Measurements from ENCODE around the gene ROR1.

ROR1 gene

GRCh38 chr1:64172458-64172983 lies 398.7 kb downstream of the ROR1 start:
- Histone ChIP-seq H3K27me3 (ENCODE audit: control insufficient read depth, insufficient read depth, low read length) (no peaks in the 10 kb centered on the region), H3K27ac (ENCODE audit: low read length) (no peak overlapping the region), H3K36me3 (ENCODE audit: control insufficient read depth, low read depth, low read length) (peaks cover 22% of the 10 kb centered on the region), H3K4me1 (ENCODE audit: control insufficient read depth, low read depth, low read length) (peaks cover 4% of the 10 kb centered on the region), H3K9me3 (ENCODE audit: control insufficient read depth, low read depth, low read length) (peaks cover 6% of the 10 kb centered on the region), H3K4me3 (ENCODE audit: low read length) (no peak overlapping the region), H3K9ac (ENCODE audit: low read length) (peak overlapping the region; percentile 9)

GRCh38 chr1:64173336-64173940 lies 399.6 kb downstream of the ROR1 start:
- Histone ChIP-seq H3K9me3 (ENCODE audit: control insufficient read depth, low read depth, low read length) (peaks cover 6% of the 10 kb centered on the region), H3K36me3 (ENCODE audit: control insufficient read depth, low read depth, low read length) (peaks cover 22% of the 10 kb centered on the region), H3K9ac (ENCODE audit: low read length) (no peak overlapping the region), H3K4me3 (ENCODE audit: low read length) (no peak overlapping the region), H3K4me1 (ENCODE audit: control insufficient read depth, low read depth, low read length) (peaks cover 4% of the 10 kb centered on the region), H3K27me3 (ENCODE audit: control insufficient read depth, insufficient read depth, low read length) (no peaks in the 10 kb centered on the region), H3K27ac (ENCODE audit: low read length) (no peak overlapping the region)

DNA sequence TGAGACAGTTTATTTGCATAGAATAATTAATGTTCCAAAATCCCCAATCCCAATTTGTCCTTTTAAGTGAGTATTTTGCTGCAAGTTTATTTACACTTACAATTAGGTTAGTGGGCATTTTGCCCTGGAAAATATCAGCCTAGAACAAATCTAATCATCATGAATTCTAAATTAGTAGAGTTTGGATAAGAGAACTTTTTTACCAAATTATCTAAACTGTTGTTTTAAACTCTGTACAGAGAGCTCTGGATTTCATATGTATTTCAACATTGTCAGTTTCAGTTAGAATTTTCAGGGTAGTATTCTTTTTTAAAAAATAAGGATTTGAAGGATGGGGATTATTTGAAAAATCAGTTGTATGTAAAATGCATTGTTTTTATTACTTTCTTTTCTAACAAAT lies 401.8 kb downstream of the ROR1 start:
- Histone ChIP-seq H3K9ac (ENCODE audit: low read length) (no peak overlapping the region), H3K4me3 (ENCODE audit: low read length) (no peak overlapping the region), H3K9me3 (ENCODE audit: control insufficient read depth, low read depth, low read length) (no peaks in the 10 kb centered on the region), H3K36me3 (ENCODE audit: control insufficient read depth, low read depth, low read length) (peaks cover 27% of the 10 kb centered on the region), H3K27ac (ENCODE audit: low read length) (no peak overlapping the region), H3K27me3 (ENCODE audit: control insufficient read depth, insufficient read depth, low read length) (no peaks in the 10 kb centered on the region), H3K4me1 (ENCODE audit: control insufficient read depth, low read depth, low read length) (peaks cover 4% of the 10 kb centered on the region)

GRCh38 chr1:64176659-64177058 lies 402.8 kb downstream of the ROR1 start:
- H3K4me3 ChIP-seq (ENCODE audit: low read length), result no peak overlapping the region
- H3K27me3 ChIP-seq (ENCODE audit: control insufficient read depth, insufficient read depth, low read length), result no peaks in the 10 kb centered on the region
- peaks cover 27% of the 10 kb centered on the region for H3K36me3 ChIP-seq (ENCODE audit: control insufficient read depth, low read depth, low read length)
- no peak overlapping the region for H3K27ac ChIP-seq (ENCODE audit: low read length)
- peaks cover under 1% of the 10 kb centered on the region for H3K4me1 ChIP-seq (ENCODE audit: control insufficient read depth, low read depth, low read length)
- no peak overlapping the region for H3K9ac ChIP-seq (ENCODE audit: low read length)
- no peaks in the 10 kb centered on the region for H3K9me3 ChIP-seq (ENCODE audit: control insufficient read depth, low read depth, low read length)

- H3K4me1 ChIP-seq (ENCODE audit: control insufficient read depth, low read depth, low read length), result peaks cover 3% of the 10 kb centered on the region
- peaks cover 27% of the 10 kb centered on the region for H3K36me3 ChIP-seq (ENCODE audit: control insufficient read depth, low read depth, low read length)
- H3K9me3 ChIP-seq (ENCODE audit: control insufficient read depth, low read depth, low read length), result no peaks in the 10 kb centered on the region
- H3K9ac ChIP-seq (ENCODE audit: low read length), result no peak overlapping the region
- no peak overlapping the region for H3K4me3 ChIP-seq (ENCODE audit: low read length)
- H3K27me3 ChIP-seq (ENCODE audit: control insufficient read depth, insufficient read depth, low read length), result no peaks in the 10 kb centered on the region
- H3K27ac ChIP-seq (ENCODE audit: low read length), result no peak overlapping the region
Observed at GRCh38 chr1:64179588-64179987, 405.8 kb downstream of the ROR1 start.

DNA sequence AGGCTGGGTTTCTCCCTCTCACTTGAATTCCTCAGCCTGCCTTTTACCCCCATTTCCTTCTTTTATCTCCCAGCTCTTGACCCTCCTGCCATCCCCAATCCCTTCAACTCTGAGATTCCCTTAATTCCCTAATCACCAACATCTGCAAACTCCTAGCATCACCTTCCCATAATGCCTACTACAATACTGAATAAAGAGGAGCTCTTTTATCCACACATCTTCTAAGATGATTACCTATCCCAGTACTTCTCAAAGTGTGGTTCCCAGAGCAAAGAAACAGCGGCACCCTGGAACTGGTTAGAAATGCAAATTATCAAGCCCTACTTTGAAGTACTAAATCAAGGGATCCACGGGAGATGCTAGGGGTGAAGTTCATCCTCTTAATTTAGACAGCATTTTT lies 408.4 kb downstream of the ROR1 start:
- Histone ChIP-seq H3K9me3 (ENCODE audit: control insufficient read depth, low read depth, low read length) (no peaks in the 10 kb centered on the region), H3K9ac (ENCODE audit: low read length) (no peak overlapping the region), H3K27me3 (ENCODE audit: control insufficient read depth, insufficient read depth, low read length) (no peaks in the 10 kb centered on the region), H3K36me3 (ENCODE audit: control insufficient read depth, low read depth, low read length) (peaks cover 22% of the 10 kb centered on the region), H3K4me3 (ENCODE audit: low read length) (no peak overlapping the region), H3K4me1 (ENCODE audit: control insufficient read depth, low read depth, low read length) (peaks cover 3% of the 10 kb centered on the region), H3K27ac (ENCODE audit: low read length) (no peak overlapping the region)

DNA sequence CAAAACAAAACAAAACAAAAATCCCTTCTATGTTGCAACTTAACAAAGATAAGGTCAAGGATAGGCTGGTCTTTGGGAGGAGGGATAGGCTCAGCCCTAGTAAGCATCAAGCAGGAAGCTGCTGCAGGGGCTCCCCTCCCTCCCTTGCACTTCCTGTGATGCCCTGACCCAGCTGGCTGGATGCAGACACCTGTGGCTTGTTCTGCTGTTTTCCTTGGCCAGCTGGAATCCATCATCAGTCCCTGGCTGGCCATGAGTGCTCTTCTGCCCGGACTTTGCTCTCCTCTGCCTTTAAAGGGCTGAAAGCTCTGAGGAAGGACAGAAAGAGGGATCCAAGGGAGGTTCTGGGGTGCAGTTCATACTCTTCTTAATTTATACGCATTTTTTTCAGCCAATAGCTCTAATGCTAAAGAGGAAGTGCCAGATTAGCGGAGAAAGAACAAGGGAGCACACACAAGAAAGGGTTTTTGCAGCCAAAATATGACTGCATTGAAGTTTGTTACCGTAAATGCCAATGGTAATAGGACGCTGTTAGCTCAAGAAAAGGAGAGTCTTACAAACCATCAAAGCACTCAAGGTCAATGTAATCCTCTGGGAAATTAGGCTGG lies 409.7 kb downstream of the ROR1 start:
- Histone ChIP-seq H3K4me1 (ENCODE audit: control insufficient read depth, low read depth, low read length) (peaks cover 3% of the 10 kb centered on the region), H3K36me3 (ENCODE audit: control insufficient read depth, low read depth, low read length) (peaks cover 9% of the 10 kb centered on the region), H3K4me3 (ENCODE audit: low read length) (no peak overlapping the region), H3K9me3 (ENCODE audit: control insufficient read depth, low read depth, low read length) (no peaks in the 10 kb centered on the region), H3K27me3 (ENCODE audit: control insufficient read depth, insufficient read depth, low read length) (no peaks in the 10 kb centered on the region), H3K27ac (ENCODE audit: low read length) (no peak overlapping the region), H3K9ac (ENCODE audit: low read length) (no peak overlapping the region)

GRCh38 chr1:64184003-64184440 lies 410.2 kb downstream of the ROR1 start:
- no peak overlapping the region for H3K9ac ChIP-seq (ENCODE audit: low read length)
- no peaks in the 10 kb centered on the region for H3K9me3 ChIP-seq (ENCODE audit: control insufficient read depth, low read depth, low read length)
- peaks cover 4% of the 10 kb centered on the region for H3K36me3 ChIP-seq (ENCODE audit: control insufficient read depth, low read depth, low read length)
- peaks cover 3% of the 10 kb centered on the region for H3K4me1 ChIP-seq (ENCODE audit: control insufficient read depth, low read depth, low read length)
- H3K27me3 ChIP-seq (ENCODE audit: control insufficient read depth, insufficient read depth, low read length), result no peaks in the 10 kb centered on the region
- H3K27ac ChIP-seq (ENCODE audit: low read length), result no peak overlapping the region
- H3K4me3 ChIP-seq (ENCODE audit: low read length), result no peak overlapping the region

DNA sequence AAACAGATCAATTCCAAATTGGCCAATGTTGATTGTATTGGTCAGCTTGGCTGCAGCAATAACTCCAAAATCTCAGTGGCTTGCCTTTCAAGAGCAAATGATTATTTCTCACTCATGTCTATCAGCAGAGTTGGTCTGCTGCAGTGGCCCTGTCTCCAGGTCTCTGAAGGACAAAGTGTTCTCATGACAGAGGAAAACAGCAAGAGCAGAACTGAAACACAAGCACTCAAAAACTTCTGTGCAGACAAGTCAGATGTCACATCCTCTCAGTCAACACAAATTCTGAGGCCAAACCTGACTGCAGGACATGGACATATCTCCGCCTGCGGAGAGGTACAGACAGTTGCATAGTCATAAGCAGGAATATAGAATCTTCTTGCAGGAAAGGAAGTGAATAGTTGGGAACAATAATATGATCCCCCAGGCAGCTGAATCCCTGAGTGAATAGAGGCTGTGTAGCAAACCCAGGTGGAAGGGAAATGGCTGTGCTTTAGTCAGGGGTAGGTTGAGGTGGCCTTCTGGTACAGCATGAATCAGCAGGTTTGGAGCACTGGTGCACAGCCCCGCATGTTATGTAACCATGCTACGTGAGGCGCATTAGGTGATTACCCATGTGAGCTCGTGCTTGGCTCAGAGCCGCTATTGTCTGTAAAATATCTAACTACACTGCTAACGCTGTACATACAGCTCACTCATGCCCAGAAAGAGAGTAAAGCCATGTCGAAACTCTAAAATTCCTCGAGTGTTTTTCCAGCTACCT lies 412.5 kb downstream of the ROR1 start:
- no peak overlapping the region for H3K4me3 ChIP-seq (ENCODE audit: low read length)
- peaks cover 3% of the 10 kb centered on the region for H3K4me1 ChIP-seq (ENCODE audit: control insufficient read depth, low read depth, low read length)
- H3K36me3 ChIP-seq (ENCODE audit: control insufficient read depth, low read depth, low read length), result no peaks in the 10 kb centered on the region
- H3K27ac ChIP-seq (ENCODE audit: low read length), result no peak overlapping the region
- no peaks in the 10 kb centered on the region for H3K9me3 ChIP-seq (ENCODE audit: control insufficient read depth, low read depth, low read length)
- H3K9ac ChIP-seq (ENCODE audit: low read length), result no peak overlapping the region
- H3K27me3 ChIP-seq (ENCODE audit: control insufficient read depth, insufficient read depth, low read length), result no peaks in the 10 kb centered on the region

DNA sequence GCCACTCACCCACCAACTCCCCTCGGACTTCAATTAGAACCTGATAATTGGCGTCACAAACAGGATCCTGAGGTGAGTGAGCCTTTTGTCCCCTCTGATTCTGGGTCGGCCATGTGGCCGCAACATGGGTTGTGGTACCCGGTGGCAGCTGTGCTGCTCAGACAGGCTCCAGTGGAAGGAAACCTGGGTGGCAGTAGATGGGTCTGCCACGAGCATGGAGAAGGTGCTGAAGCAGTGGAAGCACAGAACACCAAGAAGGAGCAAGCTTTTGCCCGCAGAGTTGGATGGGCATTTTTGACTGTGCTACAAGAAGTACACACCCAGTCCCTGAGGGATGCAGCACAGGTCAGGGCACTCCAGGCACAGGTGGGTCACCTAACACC lies 413.1 kb downstream of the ROR1 start:
- H3K27me3 ChIP-seq (ENCODE audit: control insufficient read depth, insufficient read depth, low read length), result no peaks in the 10 kb centered on the region
- H3K9ac ChIP-seq (ENCODE audit: low read length), result no peak overlapping the region
- H3K36me3 ChIP-seq (ENCODE audit: control insufficient read depth, low read depth, low read length), result no peaks in the 10 kb centered on the region
- H3K27ac ChIP-seq (ENCODE audit: low read length), result no peak overlapping the region
- peaks cover 3% of the 10 kb centered on the region for H3K4me1 ChIP-seq (ENCODE audit: control insufficient read depth, low read depth, low read length)
- no peaks in the 10 kb centered on the region for H3K9me3 ChIP-seq (ENCODE audit: control insufficient read depth, low read depth, low read length)
- H3K4me3 ChIP-seq (ENCODE audit: low read length), result no peak overlapping the region

GRCh38 chr1:64187646-64188045 lies 413.8 kb downstream of the ROR1 start:
- Histone ChIP-seq H3K27me3 (ENCODE audit: control insufficient read depth, insufficient read depth, low read length) (no peaks in the 10 kb centered on the region), H3K9me3 (ENCODE audit: control insufficient read depth, low read depth, low read length) (no peaks in the 10 kb centered on the region), H3K9ac (ENCODE audit: low read length) (no peak overlapping the region), H3K4me1 (ENCODE audit: control insufficient read depth, low read depth, low read length) (no peaks in the 10 kb centered on the region), H3K36me3 (ENCODE audit: control insufficient read depth, low read depth, low read length) (no peaks in the 10 kb centered on the region), H3K27ac (ENCODE audit: low read length) (no peak overlapping the region), H3K4me3 (ENCODE audit: low read length) (no peak overlapping the region)

All from iPS-18a (cell line).